ENCODE data around the gene PDCD11. TPM values are rescaled to one million over a fixed set of nuclear protein-coding genes. Genes with fewer than 3 reads are reported as not detected.

PDCD11 gene
- polyA plus RNA-seq, 1 donor from 2014 or later = 15.3 TPM

DNA sequence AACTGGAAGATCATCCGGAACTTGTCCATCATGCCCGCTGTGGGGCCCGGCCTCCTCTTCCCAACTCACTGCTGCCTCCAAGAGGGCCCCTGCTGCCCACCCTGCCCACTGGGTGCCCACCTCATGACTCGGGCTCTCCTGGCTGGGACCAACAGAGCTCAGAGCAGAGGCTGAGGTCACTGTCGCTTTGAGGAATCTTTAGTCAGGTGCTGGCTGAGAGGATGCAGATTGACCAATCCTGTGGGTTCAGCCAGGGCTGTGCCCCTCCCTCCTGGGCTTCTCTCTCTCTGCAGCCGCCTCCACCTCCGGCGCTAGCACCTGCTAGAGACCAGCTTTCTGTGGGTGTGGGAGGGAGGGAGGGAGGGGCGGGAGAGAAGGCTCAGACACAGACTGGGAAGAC is 62.3 kb downstream of the PDCD11 start, which contains the start of gene CALHM1:
Gene CALHM1, minus strand, starts transcription at position 181 of the 400 bp plus-strand sequence. Its CDS starts 149 bp downstream, at position 32.
- TF ChIP-seq CTCF (IDR thresholded peaks at IDR 0.05; ENCODE audit: poor library complexity, severe bottlenecking) (no peak), TAF1 (IDR thresholded peaks at IDR 0.05; ENCODE audit: low read depth) (no peak), RAD21 (conservative IDR thresholded peaks at IDR 0.05) (no peak), SMC3 (conservative IDR thresholded peaks at IDR 0.05; ENCODE audit: poor library complexity) (no peak), REST (IDR thresholded peaks at IDR 0.05; ENCODE audit: borderline replicate concordance) (no peak), EP300 (conservative IDR thresholded peaks at IDR 0.05; ENCODE audit: poor library complexity, severe bottlenecking) (no peak), MXI1 (conservative IDR thresholded peaks at IDR 0.05; ENCODE audit: poor library complexity, severe bottlenecking) (no peak), EZH2 (IDR thresholded peaks at IDR 0.05; ENCODE audit: borderline replicate concordance, insufficient read depth, low read length, poor library complexity, severe bottlenecking) (no peak), POLR2AphosphoS5 (IDR thresholded peaks at IDR 0.05) (no peak)
- Histone ChIP-seq H2AFZ (ENCODE audit: low read depth, low read length) (no peak within 1 kb of the TSS), H3K79me2 (replicated peaks; ENCODE audit: insufficient read depth, low read length) (no peaks in the 10 kb centered on the region), H3K9ac (ENCODE audit: low read length) (no peak within 1 kb of the TSS), H3K27me3 (ENCODE audit: insufficient read depth, low read depth, low read length) (no peaks in the 10 kb centered on the region), H3K9me2 (ENCODE audit: insufficient read depth, low read length) (no peaks in the 10 kb centered on the region), H3F3A (ENCODE audit: insufficient read depth, low read length, poor library complexity, severe bottlenecking) (no peaks in the 10 kb centered on the region), H3K9me3 (ENCODE audit: low read length) (no peaks in the 10 kb centered on the region), H3K4me3 (ENCODE audit: low read length) (no peak within 1 kb of the TSS), H3K4me2 (ENCODE audit: low read length) (no peak within 1 kb of the TSS), H3K27ac (ENCODE audit: low read length) (no peak within 1 kb of the TSS), H4K20me1 (ENCODE audit: insufficient read depth) (no peaks in the 10 kb centered on the region), H3K36me3 (ENCODE audit: insufficient read depth, low read length) (no peaks in the 10 kb centered on the region)

GRCh38 chr10:103459615-103460014 is 63.2 kb downstream of the PDCD11 start:
- Histone ChIP-seq H3F3A (ENCODE audit: insufficient read depth, low read length, poor library complexity, severe bottlenecking) (no peaks in the 10 kb centered on the region), H3K9me2 (ENCODE audit: insufficient read depth, low read length) (no peaks in the 10 kb centered on the region), H3K4me2 (ENCODE audit: low read length) (no peak overlapping the region), H3K79me2 (replicated peaks; ENCODE audit: insufficient read depth, low read length) (no peaks in the 10 kb centered on the region), H3K36me3 (ENCODE audit: insufficient read depth, low read length) (no peaks in the 10 kb centered on the region), H2AFZ (ENCODE audit: low read depth, low read length) (no peak overlapping the region), H3K9ac (ENCODE audit: low read length) (no peak overlapping the region), H3K4me3 (ENCODE audit: low read length) (no peak overlapping the region), H3K27ac (ENCODE audit: low read length) (no peak overlapping the region), H3K9me3 (ENCODE audit: low read length) (no peaks in the 10 kb centered on the region), H4K20me1 (ENCODE audit: insufficient read depth) (no peaks in the 10 kb centered on the region), H3K27me3 (ENCODE audit: insufficient read depth, low read depth, low read length) (no peaks in the 10 kb centered on the region)
- TF ChIP-seq MXI1 (conservative IDR thresholded peaks at IDR 0.05; ENCODE audit: poor library complexity, severe bottlenecking) (no peak), TAF1 (IDR thresholded peaks at IDR 0.05; ENCODE audit: low read depth) (no peak), POLR2AphosphoS5 (IDR thresholded peaks at IDR 0.05) (no peak), SMC3 (conservative IDR thresholded peaks at IDR 0.05; ENCODE audit: poor library complexity) (no peak), EP300 (conservative IDR thresholded peaks at IDR 0.05; ENCODE audit: poor library complexity, severe bottlenecking) (no peak), RAD21 (conservative IDR thresholded peaks at IDR 0.05) (no peak), REST (IDR thresholded peaks at IDR 0.05; ENCODE audit: borderline replicate concordance) (no peak), EZH2 (IDR thresholded peaks at IDR 0.05; ENCODE audit: borderline replicate concordance, insufficient read depth, low read length, poor library complexity, severe bottlenecking) (no peak), CTCF (IDR thresholded peaks at IDR 0.05; ENCODE audit: poor library complexity, severe bottlenecking) (no peak)
